Stimulated activated CD4-positive, alpha-beta T cell treated with anti-CD3 and anti-CD28 coated beads, Interleukin-12 subunit alpha, Interleukin-12 subunit beta, amount 100 ng/mL, for 4 hours (primary cell): ENCODE measurements around the gene DCAKD.

ENCODE experiments used
- DNase-seq: peaks from one replicate; pipeline ENCODE4 v3.0.0-alpha.2; 2020

DCAKD gene

DNA sequence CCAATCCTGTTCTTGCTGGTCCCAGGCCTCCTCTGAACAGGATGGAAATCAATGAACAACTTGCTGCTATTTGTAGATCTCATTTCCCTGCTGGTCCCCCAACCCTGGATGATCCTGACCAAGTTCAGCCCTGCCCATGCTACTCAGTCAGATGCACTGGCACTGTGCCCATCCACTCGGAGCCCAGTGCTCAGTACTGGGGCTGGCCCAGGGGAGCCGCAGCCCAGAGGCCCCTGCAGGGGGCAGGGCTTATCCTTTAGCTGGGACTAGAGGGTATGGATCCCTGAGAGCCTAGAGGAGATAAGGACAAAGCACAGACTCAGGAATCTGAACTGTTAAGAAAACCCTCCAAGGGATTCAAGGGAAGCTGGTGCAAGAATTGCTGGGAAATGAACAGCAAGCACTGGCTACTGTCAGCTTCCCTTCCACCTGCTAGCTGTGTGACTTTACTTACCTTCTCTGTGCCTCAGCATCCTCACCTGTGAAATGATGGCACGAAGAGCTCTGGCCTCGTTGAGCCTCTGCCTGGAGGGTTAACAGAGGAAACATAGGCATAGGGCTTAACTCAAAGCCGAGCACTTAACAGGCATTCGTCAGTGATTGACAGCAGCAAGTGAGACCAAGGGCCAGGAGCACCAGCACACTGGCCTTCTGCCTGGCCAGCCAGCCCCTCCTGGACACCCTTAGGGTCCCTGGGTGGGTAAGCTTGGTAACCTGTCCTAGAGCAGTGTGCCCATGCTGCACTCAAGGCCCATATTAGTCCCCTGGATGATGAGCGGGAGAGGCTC lies 53.5 kb downstream of the DCAKD start:
- DNase-seq = no peak

DNA sequence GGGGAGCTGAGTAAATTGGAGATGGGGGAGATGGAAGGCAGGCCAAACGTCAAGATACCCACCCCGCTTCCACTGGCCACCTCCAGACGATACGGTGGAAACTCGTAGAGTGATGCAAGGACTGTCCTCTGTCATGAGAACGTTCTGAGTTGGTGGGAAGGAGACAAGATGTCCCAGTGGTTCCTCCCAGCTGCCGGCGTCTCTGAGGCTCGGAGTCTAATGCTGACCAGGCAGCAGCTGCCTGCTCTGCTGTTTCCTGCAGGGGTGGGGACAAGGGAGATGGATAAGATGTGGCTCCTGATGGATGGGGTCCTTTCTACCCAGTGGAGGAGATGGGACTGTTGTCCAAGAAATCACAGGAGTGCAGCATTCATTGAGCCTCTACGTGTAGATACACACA lies 55.1 kb downstream of the DCAKD start:
- DNase-seq = no peak

DNA sequence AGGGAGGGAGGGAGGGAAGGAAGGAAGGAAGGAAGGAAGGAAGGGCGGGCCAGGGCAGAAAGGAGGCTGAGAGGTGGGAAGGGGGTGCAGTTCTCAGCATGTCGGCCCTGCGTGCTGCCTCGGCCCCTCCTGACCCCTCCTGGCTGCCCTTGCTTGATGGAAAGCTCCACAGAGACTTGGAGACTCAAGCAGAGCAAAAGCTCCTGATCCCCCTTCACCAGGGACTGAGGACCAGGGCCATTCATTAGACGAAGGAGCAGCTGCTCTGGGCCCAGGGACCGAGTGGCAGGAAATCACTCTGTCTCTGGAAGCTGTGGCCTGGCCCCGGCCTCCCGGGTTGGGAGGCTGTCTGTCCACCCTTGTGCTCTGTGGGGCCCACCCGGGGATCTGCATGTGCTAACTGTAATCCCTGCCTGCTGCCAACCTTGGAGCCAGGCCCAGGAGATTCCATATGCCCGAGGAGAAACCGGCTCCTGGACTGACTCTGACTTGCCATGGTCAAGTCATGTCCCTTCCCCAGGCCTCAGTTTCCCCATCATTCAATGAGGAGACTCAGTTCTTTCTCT lies 55.9 kb downstream of the DCAKD start:
- no peak for DNase-seq

DNA sequence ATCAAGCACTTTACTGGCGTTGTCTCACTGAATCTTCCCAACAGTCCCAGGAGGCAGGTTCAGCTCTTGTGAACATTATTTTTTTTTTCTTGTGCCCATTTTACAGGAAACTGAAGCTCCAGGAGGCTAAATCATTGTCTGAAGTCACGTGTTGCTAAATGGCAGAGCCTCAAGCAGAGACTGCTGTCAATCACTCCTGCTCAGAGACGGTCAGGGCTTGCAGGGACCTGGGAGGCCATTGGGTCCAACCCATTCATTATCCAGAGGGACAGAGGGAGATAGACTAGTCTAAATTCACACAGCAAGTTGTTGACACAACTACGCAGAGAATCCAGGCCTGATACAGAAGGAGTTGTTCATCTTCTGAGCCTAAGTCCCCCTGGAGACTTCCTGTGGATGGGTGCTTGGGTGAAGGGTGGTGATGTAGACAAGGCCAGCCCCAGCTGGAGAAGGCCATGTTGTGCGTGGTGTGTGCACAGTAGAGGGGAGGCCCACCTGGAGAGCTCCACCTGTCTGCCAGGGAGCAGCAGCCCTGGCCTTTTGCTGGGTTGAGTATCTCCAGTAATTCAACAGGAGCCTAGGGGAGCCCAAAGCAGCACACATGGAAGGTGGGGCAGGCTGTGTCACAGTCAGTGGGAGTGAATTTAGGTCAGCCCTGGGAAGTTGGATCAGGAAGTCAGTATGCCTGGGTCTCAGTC lies 59.0 kb downstream of the DCAKD start:
- no peak for DNase-seq

DNA sequence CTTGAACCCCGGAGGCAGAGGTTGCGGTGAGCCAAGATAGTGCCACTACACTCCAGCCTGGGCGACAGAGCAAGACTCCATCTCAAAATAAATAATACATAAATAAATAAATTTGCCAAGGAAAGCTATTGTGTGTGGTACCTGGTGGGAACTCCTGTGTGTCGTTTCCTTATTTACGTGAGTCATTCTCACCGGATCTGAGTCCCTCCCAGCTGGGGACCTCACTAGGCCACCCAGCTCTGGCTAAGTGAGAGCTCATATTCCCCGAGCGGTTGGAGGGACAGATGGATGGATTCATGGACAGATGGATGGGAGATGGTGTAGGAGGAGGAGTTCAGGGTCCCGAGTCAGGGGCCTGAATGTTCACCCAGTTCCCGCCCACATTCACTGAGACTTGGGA lies 60.4 kb downstream of the DCAKD start:
- no peak for DNase-seq

DNA sequence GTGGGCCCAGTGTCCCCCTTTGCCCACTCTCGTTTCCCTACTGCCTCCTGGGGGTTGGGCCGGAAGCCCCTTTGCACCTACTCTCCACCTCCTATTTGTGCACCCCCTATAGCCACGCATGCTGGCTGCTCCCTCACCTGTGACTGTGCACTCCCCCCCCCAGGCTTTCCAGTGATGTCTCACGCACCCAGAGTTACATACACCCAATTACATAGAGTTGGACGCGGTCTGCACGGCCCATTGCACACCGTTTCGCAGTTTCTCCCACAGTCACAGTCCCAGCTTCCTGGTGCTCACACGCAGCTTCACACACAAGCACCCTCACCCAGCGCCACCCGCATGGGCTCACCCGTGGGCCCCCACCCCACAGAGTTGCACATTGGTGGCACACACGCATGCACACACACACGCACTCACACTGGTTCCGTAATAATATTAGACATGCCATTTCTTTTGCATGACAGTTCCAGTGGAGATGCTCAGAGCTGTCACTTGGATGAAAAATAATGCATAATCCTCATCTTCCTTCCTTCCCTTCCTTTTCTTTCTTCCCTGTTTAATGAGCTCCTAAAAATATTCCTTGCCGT lies 61.8 kb downstream of the DCAKD start:
- DNase-seq = no peak

DNA sequence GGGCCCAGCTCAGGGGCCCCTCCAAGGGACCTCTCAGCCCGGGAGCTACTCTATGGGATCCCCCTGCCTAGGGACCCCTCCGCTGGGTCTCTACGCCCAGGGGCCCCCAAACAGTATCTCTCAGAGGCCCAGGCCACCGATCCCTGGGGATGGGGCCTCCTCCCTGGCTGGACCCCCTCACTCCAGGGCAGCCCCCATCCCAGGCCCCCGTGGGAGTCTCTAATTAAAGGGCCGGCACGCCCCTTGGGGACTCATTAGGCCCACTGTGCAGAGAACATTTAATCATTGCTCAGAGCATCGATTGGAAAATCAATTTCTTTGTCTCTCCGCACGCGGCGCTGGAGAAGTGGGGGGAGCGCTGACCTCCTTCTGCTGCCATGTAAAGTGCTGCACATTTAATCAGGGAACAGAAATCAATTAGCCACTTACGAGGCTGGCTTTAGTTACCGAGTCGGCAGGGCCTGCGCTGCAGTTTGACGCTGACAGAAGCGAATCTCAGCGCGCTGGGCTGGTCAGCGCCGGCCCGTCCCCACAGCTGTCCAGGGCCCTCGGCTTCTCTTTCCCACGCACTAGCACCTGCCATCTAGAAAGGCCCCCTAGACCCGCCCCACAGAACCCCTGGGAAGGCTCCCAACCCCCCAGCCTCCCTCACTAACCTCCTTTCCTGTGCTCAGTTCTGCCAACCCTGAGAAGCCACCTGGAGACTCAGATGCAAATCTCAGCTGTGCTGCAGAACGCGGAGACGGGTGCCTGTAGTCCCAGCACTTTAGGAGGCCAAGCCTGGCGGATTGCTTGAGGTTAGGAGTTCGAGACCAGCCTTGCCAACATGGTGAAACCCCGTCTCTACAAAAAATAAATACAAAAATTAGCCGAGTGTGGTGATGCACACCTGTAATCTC lies 63.1 kb downstream of the DCAKD start:
- DNase-seq = no peak

DNA sequence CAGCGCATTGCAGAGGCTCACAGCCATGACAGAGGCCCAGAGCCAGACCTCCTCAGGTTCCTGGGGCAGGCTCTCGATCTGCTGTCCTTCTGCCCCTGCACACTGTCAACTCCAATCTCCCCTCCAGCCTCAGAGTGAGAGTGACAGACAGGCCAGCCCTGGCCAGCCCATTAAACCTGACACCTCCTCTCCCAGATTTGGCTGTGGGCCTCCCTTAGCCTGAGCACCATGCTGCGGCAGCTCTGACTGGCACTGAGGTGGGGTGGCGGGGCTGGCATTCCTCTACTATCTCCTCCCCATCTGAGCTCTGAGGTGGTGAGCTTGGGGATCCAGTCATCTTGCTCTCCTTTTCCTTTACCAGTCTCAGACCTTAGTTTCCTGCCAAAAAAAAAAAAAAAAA lies 67.9 kb downstream of the DCAKD start:
- DNase-seq = no peak

DNA sequence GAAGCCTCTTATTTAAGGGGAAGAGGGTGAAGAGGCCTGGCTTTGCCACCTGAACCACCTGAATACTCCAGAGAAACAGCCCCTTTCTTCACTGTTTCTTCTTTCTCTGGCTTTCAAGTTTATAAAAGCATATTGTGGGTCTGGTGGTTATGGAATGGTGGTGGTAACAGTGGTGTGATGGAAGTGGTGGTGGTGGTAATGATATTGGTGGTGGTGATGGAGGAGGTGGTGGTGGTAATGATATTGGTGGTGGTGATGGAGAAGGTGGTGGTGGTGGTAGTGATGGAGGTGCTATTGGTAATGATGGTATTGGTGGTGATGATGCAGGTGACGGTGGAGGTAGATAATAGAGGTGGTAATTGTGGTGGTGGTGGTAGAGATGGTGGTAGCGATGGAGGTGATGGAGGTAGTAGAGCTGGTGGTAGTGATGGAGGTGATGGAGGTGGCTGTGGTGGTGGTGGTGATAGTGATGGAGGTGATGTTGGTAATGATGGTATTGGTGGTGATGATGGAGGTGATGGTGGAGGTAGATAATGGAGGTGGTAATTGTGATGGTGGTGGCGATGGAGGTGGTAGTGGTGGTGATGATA lies 69.2 kb downstream of the DCAKD start:
- no peak for DNase-seq

DNA sequence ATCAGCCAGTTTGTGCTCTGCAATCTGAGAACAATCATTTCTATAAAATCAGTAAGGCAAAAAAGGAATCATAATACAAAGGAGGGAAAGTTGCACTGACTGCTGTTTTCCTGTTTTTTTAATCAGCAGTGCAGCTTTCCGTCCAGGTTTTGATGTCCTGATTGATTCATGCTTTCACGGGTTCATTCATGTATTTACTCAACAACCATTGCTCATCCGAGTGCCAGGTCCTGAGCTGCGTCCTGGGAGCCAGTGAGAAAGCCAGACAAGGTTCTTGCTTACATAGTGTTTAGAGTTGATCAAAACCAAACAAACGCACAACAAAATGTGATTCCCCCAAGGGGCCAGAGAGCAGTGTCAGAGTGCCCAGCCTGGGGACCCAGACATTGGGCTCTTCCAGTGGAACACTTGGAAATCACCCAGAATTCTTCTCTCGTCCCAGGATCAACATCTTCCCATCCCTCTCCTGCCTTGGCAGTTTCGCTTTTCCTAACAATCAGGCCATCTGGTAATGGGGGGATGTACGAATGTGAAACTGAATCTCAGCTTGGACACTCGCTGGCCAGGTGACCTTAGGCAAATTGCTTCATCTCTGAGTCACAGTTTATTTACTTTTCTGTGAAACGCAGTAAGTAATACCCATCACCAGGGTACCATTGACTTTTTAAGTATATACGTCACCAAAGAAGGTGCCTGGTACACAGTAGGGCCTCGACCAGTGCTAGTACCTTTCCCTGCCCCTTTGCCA lies 70.0 kb downstream of the DCAKD start:
- no peak for DNase-seq

DNA sequence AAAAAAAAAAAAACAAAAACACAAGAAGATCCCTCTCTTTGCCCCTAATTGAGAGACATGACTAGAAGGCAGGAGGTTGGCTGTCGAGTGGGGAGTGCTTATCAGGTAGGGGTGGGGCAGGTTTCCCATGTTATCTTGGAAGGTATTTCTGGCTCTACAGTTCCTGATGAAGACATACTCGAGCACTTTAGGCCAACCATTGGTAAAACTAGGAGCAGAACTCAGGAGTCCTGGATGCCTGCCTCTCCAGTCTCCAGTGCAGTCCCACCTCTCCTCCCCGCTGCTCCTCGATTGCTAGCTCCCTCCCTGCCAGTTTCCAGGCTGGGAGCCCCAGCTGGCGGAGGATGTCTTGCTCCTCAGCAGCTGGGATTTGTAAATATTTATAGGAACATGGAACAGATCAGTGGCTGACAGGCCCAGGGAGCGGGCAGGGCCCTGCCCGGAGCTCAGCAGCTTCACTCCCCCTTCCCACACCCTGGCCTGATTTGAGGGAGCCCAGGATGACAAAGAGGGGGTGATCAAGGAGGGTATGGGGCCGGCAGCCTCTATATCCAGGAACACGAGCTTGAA lies 71.9 kb downstream of the DCAKD start:
- no peak for DNase-seq

DNA sequence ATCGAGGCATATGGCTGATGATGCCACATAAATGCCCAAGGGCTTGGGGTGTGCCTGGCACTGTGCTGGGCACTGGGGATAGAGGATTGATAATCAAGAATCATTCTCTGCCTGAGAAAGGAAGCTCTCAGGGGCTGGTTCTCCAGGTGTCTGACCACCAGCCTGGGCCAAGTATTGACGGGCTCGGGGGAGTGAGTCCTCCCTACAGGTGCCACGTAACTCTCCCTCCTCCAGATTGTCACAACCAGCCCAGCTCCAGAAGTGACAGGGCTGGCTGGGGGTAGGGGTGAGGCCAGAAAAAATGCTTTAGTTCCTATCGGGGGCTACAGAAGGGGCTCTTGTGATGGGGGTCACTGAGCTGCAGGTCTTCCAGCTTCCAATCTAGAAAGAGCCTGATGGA lies 72.6 kb downstream of the DCAKD start:
- no peak for DNase-seq

DNA sequence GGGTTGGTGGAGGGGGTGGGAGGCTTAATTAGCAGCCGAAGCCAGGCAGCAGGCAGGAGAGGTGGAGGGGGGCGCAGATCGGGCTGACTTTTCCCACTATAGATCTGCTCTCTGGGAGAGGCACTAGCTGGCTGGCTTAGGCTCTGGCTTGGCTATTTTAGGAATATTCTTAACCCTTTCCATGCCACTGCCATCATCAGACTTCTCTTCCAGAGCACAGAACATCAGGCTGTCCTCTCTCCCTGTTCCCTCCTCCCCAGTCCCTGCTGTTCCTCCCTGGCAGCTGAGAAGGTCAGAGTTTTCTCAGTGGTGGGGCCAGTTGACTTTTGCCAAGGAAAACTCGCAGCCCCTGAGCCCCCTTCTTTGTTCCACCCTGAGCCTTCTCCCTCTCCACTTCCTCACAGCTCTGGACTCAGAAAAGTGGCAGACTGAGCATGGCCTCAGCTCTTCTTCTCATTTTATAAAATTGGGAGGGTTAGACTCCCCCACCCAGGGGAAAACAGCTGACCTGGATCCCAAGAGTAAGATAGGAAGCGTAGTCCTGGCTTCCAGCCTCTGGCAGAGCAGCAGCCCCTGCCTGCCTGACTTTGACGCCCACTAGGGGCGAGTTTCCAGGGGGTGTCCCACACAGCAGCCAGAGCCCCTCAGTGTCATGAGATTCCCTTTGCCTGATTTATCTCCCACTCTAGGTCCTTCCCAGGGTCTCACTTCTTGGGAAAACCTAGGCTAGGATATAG lies 73.5 kb downstream of the DCAKD start:
- no peak for DNase-seq

DNA sequence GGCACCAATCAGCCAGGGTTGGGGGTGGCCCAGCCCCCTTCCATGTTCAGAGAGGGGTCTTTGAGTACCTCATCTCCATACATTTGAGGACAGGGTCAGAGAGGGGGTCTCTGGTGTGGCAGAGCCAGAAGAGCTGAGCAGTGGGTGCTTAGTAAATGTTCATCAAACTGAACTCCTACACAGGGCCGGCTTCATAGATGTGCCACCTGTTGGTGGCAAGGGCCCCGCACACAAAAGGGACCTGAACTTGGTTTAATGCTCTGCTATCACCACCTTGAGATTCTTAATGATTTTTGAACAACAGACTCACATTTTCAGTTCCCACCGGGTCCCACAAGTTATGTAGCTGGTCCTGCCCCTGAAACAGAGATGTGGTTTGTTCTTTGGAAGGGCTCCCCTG lies 74.4 kb downstream of the DCAKD start:
- no peak for DNase-seq

DNA sequence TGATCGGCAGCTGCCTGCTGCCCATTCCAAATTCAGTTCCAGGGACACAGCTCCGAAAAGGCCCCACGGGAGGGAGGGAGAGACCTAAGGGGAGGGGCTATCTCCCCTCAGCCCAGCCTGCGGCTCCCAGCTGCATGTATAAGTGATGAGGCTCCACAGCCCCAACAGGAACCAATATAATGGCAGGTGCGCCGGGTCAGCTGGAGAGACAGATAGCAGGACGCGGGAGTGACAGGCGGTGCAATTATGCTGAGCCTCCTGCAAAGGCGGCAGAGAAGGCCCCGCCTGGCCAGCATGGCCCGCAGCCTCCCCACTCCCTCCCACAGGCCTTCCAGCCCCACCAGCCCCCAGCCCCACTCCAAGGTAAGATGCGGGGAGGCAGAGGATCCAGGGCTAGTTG lies 75.2 kb downstream of the DCAKD start:
- no peak for DNase-seq
